GM12873 (cell line): ENCODE data around the gene DECR2.

Experiments
- TF ChIP-seq, protein P1 (sequence below): IDR thresholded peaks from 2 replicates; pipeline ENCODE4 v1.5.1; 2012; ENCODE audit warnings: low read depth, mild to moderate bottlenecking, moderate library complexity, low read length, control low read depth; ENCODE audit not compliant: insufficient read depth; ENCODE audit errors: missing control alignments

Gene DECR2

DNA sequence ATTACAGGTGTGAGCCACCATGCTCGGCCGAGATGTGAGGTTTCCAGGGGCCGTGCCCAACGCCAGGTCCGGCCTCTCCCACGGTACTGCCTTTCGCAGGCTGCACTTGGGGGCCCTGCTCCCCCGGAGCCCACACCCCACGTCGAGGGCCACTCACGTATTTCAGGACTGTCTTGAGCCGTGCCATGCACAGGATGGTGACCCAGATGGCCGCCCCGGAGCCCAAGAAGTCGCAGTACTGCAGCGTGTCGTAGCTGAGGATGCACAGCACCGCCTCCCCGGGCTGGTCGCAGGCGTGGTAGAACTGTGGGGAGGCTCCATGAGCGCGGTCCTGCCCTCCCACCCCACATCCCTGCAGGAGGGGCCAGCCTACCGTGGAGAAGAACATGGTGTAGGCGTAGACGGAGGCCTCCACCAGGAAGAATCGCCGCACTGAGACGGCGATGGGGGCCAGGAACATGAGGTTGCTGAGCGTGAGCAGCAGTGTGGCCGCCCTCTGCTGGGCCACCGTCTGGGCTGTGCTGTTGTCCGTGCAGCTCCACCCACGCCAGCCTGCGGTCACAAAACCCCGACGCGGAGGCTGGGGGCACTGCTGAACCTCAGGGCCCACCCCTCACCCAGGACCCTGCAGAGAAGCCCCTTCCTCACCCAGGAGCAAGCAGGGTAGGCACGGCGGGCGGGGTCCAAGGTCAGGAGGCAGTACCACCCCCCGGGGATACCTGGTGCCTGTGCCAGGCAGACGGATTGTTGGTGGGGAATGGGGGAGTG lies 27.7 kb upstream of the DECR2 start:
- TF ChIP-seq, protein P1, sequence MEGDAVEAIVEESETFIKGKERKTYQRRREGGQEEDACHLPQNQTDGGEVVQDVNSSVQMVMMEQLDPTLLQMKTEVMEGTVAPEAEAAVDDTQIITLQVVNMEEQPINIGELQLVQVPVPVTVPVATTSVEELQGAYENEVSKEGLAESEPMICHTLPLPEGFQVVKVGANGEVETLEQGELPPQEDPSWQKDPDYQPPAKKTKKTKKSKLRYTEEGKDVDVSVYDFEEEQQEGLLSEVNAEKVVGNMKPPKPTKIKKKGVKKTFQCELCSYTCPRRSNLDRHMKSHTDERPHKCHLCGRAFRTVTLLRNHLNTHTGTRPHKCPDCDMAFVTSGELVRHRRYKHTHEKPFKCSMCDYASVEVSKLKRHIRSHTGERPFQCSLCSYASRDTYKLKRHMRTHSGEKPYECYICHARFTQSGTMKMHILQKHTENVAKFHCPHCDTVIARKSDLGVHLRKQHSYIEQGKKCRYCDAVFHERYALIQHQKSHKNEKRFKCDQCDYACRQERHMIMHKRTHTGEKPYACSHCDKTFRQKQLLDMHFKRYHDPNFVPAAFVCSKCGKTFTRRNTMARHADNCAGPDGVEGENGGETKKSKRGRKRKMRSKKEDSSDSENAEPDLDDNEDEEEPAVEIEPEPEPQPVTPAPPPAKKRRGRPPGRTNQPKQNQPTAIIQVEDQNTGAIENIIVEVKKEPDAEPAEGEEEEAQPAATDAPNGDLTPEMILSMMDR, result no peak

DNA sequence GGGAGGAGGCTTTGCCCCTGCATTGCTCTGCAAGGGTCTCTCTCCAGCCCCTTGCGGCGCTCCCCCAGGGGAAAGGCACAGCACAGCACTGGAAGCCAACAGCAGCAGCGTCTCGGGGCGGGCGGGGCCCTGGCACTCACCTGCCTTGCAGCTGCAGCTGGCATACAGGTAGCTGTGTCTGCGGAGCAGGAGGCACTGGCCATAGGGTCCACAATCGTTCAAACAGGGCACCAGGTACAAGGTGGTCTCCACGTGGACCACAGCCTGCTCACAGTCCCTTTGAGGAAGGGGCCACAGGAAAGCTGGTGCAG lies 27.1 kb upstream of the DECR2 start:
- TF ChIP-seq, protein P1, result no peak

DNA sequence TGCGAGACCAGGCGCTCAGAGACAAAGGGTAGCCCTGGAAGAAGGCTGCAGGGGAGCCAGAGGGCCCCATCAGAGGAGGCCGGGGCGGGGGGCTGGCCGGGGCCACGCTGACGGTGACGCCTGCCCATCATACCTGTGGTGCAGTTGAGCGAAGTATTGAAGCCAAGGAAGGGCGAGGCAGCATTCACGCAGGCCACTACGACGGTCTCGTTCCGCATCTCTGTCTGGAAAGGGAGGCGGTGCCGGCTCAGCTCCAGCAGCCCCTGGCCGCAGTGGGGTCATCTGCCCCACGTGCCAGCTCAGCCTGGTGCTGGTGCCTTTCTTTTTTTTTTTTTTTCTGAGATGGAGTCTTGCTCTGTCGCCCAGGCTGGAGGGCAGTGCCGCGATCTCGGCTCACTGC lies 26.5 kb upstream of the DECR2 start:
- TF ChIP-seq, protein P1, result no peak

DNA sequence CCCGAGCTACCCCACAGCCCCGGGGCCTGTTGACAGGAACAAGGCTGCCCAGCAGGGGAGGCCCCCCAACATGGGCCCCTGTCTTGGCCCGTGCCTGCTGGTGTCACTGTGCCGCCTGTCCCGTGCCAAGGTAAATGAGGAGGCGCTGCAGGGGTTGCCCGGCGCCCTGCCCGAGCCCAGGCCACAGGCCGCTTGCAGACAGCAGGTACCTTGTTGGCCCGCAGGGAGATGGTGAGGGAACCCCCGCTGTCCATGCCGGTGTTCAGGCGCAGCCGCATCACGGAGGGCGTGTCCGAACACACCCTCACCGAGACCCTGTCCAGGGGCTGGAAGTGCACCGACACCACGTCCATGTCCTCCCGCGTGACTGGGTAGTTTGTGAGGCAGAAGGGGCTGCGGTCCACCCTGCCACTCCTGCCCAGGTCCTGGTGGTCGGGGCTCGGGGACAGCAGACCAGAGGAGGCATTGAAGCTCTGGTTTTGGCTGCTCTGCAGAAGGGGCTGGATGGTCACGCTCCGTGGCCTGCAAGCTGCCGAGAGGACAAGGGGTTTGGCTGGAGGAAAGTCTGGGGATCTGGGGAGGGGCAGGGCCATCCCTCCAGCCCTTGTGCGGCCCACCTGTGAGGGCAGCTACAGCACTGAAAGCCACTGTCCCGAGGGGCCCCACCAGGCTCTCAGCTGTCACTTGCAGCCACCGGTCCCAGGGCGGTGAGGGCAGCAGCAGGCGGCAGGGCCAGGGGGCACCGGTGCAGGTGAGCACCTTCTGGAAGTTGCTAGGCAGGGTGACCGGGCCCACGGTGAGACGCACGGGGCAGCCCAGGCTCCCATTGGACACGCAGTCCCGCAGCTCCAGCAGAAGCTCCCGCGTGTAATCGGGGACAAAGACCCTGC lies 25.5 kb upstream of the DECR2 start:
- TF ChIP-seq, protein P1, result no peak

DNA sequence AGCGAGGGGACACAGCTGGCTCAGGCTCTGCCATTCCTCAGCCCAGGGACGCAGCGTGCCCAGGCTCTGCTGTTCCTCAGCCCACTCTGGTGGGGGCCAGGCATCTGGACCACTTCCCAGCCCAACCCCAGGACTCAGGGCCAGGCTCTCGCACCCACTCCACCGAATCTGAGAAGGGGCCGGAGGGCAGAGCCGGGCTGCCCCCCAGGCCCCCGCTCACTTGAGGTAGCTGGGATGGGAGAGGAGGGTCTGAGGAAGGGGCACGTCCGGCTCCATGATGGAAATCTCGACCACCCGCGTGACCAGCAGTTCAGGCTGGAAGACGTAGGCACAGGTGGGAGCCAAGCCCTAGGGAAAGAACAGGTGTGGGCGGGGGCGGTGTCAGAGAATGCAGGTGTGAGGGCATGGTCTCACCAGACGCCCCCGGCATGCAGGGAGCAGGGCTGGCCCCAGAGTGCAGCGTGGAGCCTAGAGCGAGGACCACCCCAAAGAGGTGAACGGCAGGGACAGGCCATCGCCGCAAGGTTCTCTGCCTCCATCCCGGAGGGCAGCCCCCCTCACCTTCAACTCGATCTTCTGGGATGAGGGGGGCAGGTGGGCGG lies 24.8 kb upstream of the DECR2 start:
- TF ChIP-seq, protein P1, result no peak

DNA sequence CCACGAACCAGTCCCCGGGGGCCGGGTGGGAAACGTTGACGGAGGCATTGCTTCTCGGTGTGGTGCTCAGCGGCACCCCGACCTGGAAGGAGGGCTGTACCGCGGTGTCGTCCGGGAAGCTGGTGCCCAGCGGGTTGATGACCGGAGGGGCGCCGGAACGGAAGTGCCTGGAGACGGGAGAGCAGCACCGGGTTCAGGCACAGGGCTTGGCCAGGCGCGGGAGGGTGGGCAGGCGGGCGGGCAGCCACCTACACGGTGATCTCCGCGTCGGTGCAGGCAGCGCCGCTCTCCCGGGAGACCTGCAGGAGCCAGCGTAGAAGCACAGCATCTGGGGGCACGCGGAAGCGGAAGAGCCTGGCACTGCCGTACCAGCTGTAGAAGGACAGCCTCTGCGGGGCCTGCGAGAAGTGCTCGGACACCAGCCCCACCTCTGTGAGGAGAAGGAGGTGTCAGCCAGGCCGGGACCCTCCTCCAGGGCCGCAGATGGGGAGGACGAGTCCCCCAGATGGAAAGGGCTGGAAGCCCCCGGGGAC lies 24.2 kb upstream of the DECR2 start:
- TF ChIP-seq, protein P1, result no peak

DNA sequence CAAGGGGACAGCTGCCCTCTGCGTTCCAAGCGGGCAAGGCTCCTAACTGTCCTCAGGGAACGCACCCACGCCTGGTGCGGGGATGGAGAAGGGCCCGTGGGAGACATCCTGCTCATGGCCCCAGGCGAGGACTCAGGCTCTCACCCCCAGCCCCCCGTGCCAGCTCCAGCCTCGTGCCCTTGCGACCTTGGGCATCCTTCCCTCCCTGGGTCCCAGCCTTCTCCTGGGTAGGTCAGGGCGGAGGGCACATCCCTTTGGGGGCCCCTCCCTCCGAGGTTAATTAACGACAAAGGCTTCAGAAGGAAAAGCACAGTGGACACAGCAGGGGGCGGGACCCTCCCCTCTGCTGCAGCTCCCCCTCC lies 22.9 kb upstream of the DECR2 start:
- TF ChIP-seq, protein P1, result no peak
